MM.1S (cell line): ENCODE results near the gene GSTCD.

ENCODE experiments used
- EZH2 ChIP-seq: fragments of 300-600 bp; sonication (generic); optimal IDR thresholded peaks from 2 replicates; pipeline ENCODE3; 2017; ENCODE audit warnings: low read depth, mild to moderate bottlenecking, antibody characterized with exemption, low read length, mixed read lengths
- EZH2phosphoT487 ChIP-seq: fragments of 300-600 bp; sonication (generic); IDR thresholded peaks from 2 replicates; pipeline ENCODE4 v1.6.1; 2018; ENCODE audit warnings: antibody characterized with exemption, low read length
- TF ChIP-seq, protein P1 (sequence below): fragments of 300-600 bp; sonication (generic); IDR thresholded peaks from 2 replicates; pipeline ENCODE4 v1.5.1; 2016; ENCODE audit warnings: antibody characterized with exemption, low read length, mixed read lengths

DNA sequence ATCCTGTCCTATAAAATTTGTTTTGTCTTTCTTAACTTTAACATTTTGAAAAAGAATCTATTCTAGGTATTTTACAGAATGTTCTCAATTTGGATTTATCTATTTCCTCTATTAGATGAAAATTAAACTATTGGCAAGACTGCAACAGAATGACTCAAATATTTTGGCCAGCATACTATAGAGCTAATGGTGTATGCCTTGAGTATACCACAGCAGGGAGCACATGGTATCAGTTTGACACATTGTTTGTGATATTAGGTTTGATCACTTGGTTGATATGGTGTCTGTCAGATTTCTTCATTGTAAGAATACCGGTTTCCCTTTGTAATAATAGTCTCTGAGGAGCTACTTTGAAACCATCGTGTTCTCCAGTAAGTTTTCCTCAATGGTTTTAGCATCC lies 98.9 kb downstream of the GSTCD start:
- TF ChIP-seq, protein P1, sequence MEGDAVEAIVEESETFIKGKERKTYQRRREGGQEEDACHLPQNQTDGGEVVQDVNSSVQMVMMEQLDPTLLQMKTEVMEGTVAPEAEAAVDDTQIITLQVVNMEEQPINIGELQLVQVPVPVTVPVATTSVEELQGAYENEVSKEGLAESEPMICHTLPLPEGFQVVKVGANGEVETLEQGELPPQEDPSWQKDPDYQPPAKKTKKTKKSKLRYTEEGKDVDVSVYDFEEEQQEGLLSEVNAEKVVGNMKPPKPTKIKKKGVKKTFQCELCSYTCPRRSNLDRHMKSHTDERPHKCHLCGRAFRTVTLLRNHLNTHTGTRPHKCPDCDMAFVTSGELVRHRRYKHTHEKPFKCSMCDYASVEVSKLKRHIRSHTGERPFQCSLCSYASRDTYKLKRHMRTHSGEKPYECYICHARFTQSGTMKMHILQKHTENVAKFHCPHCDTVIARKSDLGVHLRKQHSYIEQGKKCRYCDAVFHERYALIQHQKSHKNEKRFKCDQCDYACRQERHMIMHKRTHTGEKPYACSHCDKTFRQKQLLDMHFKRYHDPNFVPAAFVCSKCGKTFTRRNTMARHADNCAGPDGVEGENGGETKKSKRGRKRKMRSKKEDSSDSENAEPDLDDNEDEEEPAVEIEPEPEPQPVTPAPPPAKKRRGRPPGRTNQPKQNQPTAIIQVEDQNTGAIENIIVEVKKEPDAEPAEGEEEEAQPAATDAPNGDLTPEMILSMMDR: no peak
- TF ChIP-seq EZH2: no peak
- TF ChIP-seq EZH2phosphoT487: no peak
